Neutrophil (primary cell): ENCODE results near the gene PKP4.

Source experiments
- H3K27ac ChIP-seq: fragments of 200-600 bp; sonication (generic); 2 replicates; pipeline ENCODE4 v1.5.1; 2016; ENCODE audit warnings: mild to moderate bottlenecking, moderate library complexity
- H3K27me3 ChIP-seq: fragments of 200-600 bp; sonication (generic); 2 replicates; pipeline ENCODE4 v1.6.0; 2016; ENCODE audit warnings: mild to moderate bottlenecking
- H3K36me3 ChIP-seq: fragments of 200-600 bp; sonication (generic); 2 replicates; pipeline ENCODE4 v1.5.1; 2017
- H3K4me1 ChIP-seq, 2 experiments: fragments of 200-600 bp in 1 of 2; sonication (generic) in 1 of 2; 1 replicate in 1 of 2; 2 replicates in 1 of 2; pipeline versions ENCODE4 v1.5.1 to v1.6.1; 2013 to 2016; ENCODE audit warnings: low read depth in 1 of 2, low read length in 1 of 2, mild to moderate bottlenecking in 1 of 2, moderate library complexity in 1 of 2; ENCODE audit not compliant: control insufficient read depth in 1 of 2, insufficient read depth in 1 of 2
- H3K4me3 ChIP-seq, 2 experiments: fragments of 200-600 bp in 1 of 2; sonication (generic) in 1 of 2; 1 replicate in 1 of 2; 2 replicates in 1 of 2; pipeline ENCODE4 v1.5.1; 2013 to 2016; ENCODE audit warnings: low read depth in 1 of 2, low read length in 1 of 2, mild to moderate bottlenecking in 1 of 2, moderate library complexity in 1 of 2
- H3K9me3 ChIP-seq: fragments of 200-600 bp; sonication (generic); 2 replicates; pipeline ENCODE4 v1.5.1; 2016
- CTCF ChIP-seq: fragments of 200-600 bp; sonication (generic); IDR thresholded peaks from 2 replicates; pipeline ENCODE4 v1.5.1; 2016; ENCODE audit warnings: antibody characterized with exemption

PKP4 gene

GRCh38 chr2:158624961-158625360, 168.2 kb downstream of the PKP4 start:
- Histone ChIP-seq H3K27ac (no peak overlapping the region), H3K36me3 (peaks cover 63% of the 10 kb centered on the region), H3K27me3 (no peaks in the 10 kb centered on the region), H3K4me1 (no peaks in the 10 kb centered on the region), H3K9me3 (no peaks in the 10 kb centered on the region), H3K4me3 (no peak overlapping the region)
- no peak for TF ChIP-seq CTCF

GRCh38 chr2:158629116-158629515, 172.4 kb downstream of the PKP4 start:
- TF ChIP-seq CTCF, result no peak
- no peaks in the 10 kb centered on the region for H3K9me3 ChIP-seq
- no peaks in the 10 kb centered on the region for H3K27me3 ChIP-seq
- H3K4me3 ChIP-seq, result no peak overlapping the region
- no peak overlapping the region for H3K27ac ChIP-seq
- peaks cover 61% of the 10 kb centered on the region for H3K36me3 ChIP-seq
- no peaks in the 10 kb centered on the region for H3K4me1 ChIP-seq

GRCh38 chr2:158633261-158633660, 176.5 kb downstream of the PKP4 start:
- TF ChIP-seq CTCF, result no peak

GRCh38 chr2:158634627-158635026, 177.9 kb downstream of the PKP4 start:
- Histone ChIP-seq H3K36me3 (peaks cover 65% of the 10 kb centered on the region), H3K4me3 (no peak overlapping the region), H3K27me3 (no peaks in the 10 kb centered on the region), H3K4me1 (no peaks in the 10 kb centered on the region), H3K27ac (no peak overlapping the region), H3K9me3 (no peaks in the 10 kb centered on the region)
- TF ChIP-seq CTCF, result no peak

More at GRCh38 chr2:158633261-158633660, 176.5 kb downstream of the PKP4 start:
- no peaks in the 10 kb centered on the region for H3K9me3 ChIP-seq
- no peak overlapping the region for H3K27ac ChIP-seq
- no peak overlapping the region for H3K4me3 ChIP-seq
- H3K27me3 ChIP-seq, result no peaks in the 10 kb centered on the region
- peaks cover 62% of the 10 kb centered on the region for H3K36me3 ChIP-seq
- H3K4me1 ChIP-seq, result no peaks in the 10 kb centered on the region

DNA sequence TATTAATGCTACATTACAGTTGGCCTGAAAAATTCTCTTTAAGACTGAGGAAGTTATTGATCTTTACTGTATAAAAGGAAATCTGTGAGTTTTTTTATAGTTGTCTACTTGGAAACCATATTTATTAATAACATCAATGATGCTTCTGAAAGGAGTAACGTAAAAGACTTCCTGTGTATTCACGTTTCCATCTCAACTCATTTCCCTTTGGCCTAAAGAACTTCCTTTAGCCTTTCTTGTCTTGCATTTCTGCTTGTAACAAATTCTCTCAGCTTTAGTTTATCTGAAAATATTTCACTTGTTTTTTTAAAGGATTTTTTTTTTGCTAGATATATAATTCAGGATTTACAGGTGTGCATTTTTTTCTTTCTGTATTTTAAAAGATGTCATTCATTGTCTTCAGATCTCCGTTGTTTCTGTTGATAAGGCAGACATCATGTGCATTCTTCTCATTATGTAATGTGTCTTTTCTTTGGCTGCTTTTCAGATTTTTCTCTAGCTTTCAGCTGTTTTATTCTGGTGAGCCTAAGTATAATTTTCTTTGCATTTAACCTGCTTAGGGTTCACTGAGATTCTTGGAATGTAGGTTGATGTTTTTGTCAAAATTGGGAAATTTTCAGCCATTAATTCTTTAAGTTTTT, 179.3 kb downstream of the PKP4 start:
- H3K27ac ChIP-seq, result no peak overlapping the region
- TF ChIP-seq CTCF, result no peak
- H3K9me3 ChIP-seq, result no peaks in the 10 kb centered on the region
- no peaks in the 10 kb centered on the region for H3K27me3 ChIP-seq
- no peaks in the 10 kb centered on the region for H3K4me1 ChIP-seq
- H3K4me3 ChIP-seq, result no peak overlapping the region
- H3K36me3 ChIP-seq, result peaks cover 70% of the 10 kb centered on the region
